Neuronal stem cell (in vitro differentiated cells): ENCODE results near the gene FGD2.
A peak's percentile ranks its signal among the peaks of the same experiment; 100 is the strongest.

ENCODE experiments used
- DNase-seq: peaks from one replicate; pipeline ENCODE4 v3.0.0-alpha.2; 2013; ENCODE audit warnings: low spot score
- H2AFZ ChIP-seq: one replicate; pipeline ENCODE4 v1.6.1; 2013; ENCODE audit warnings: mild to moderate bottlenecking, low read length, inconsistent platforms
- H2AK5ac ChIP-seq: 2 replicates; pipeline ENCODE4 v1.6.1; 2013; ENCODE audit warnings: low read depth, mild to moderate bottlenecking, inconsistent platforms, low read length, moderate library complexity, mixed read lengths
- H2BK120ac ChIP-seq: 2 replicates; pipeline ENCODE4 v1.6.1; 2013; ENCODE audit warnings: low read depth, mild to moderate bottlenecking, inconsistent platforms, low read length, moderate library complexity, mixed read lengths
- H2BK12ac ChIP-seq: one replicate; pipeline ENCODE4 v1.6.1; 2013; ENCODE audit warnings: low read length, inconsistent platforms
- H2BK15ac ChIP-seq: 2 replicates; pipeline ENCODE4 v1.6.1; 2013; ENCODE audit warnings: mild to moderate bottlenecking, low read length, inconsistent platforms, mixed read lengths
- H2BK5ac ChIP-seq: one replicate; pipeline ENCODE4 v1.6.1; 2013; ENCODE audit warnings: inconsistent platforms, mild to moderate bottlenecking, low read length, moderate library complexity
- H3K14ac ChIP-seq: one replicate; pipeline ENCODE4 v1.6.1; 2013; ENCODE audit warnings: low read length, inconsistent platforms
- H3K18ac ChIP-seq: 2 replicates; pipeline ENCODE4 v1.6.1; 2013; ENCODE audit warnings: low read length, inconsistent platforms
- H3K23ac ChIP-seq: 2 replicates; pipeline ENCODE4 v1.6.1; 2013; ENCODE audit warnings: low read depth, mild to moderate bottlenecking, mixed read lengths, low read length, inconsistent platforms; ENCODE audit not compliant: poor library complexity
- H3K27ac ChIP-seq: replicated peaks from 3 replicates; pipeline ENCODE4 v1.5.1; 2013; ENCODE audit warnings: low read length, inconsistent platforms
- H3K27me3 ChIP-seq, 3 experiments: 2 replicates each; pipeline ENCODE4 v1.6.1; 2013; ENCODE audit warnings: low read length in 3 of 3, mild to moderate bottlenecking in 2 of 3, inconsistent platforms in 1 of 3, low read depth in 1 of 3, mixed read lengths in 1 of 3, moderate library complexity in 1 of 3; ENCODE audit not compliant: control insufficient read depth in 3 of 3, insufficient read depth in 3 of 3
- H3K36me3 ChIP-seq, 2 donors: replicated peaks in 1 of 2; 2 replicates each; pipeline ENCODE4 v1.6.1; 2013; ENCODE audit warnings: low read length in 2 of 2; ENCODE audit not compliant: control insufficient read depth in 2 of 2, insufficient read depth in 2 of 2
- H3K4ac ChIP-seq: 2 replicates; pipeline ENCODE4 v1.6.1; 2013; ENCODE audit warnings: inconsistent platforms, mild to moderate bottlenecking, low read length, moderate library complexity
- H3K4me1 ChIP-seq, 2 donors: 1 replicate in 1 of 2; 2 replicates in 1 of 2; pipeline ENCODE4 v1.6.1; 2013; ENCODE audit warnings: low read length in 2 of 2, low read depth in 1 of 2; ENCODE audit not compliant: control insufficient read depth in 2 of 2, insufficient read depth in 1 of 2
- H3K4me2 ChIP-seq: one replicate; pipeline ENCODE4 v1.6.1; 2013; ENCODE audit warnings: mild to moderate bottlenecking, low read length, inconsistent platforms; ENCODE audit not compliant: insufficient read depth, poor library complexity, severe bottlenecking
- H3K4me3 ChIP-seq, 2 donors: 2 replicates each; pipeline ENCODE4 v1.5.1; 2013; ENCODE audit warnings: low read length in 2 of 2, mild to moderate bottlenecking in 2 of 2, inconsistent platforms in 1 of 2, moderate library complexity in 1 of 2
- H3K79me1 ChIP-seq: one replicate; pipeline ENCODE4 v1.6.1; 2013; ENCODE audit warnings: low read depth, mild to moderate bottlenecking, inconsistent platforms, low read length, moderate library complexity
- H3K9ac ChIP-seq: one replicate; pipeline ENCODE4 v1.6.1; 2013; ENCODE audit warnings: mild to moderate bottlenecking, low read depth, low read length, inconsistent platforms; ENCODE audit not compliant: poor library complexity
- H3K9me3 ChIP-seq, 2 donors: replicated peaks in 1 of 2; 2 replicates each; pipeline versions ENCODE3 to v1.6.1; 2013; ENCODE audit warnings: low read length in 2 of 2, mild to moderate bottlenecking in 2 of 2, inconsistent platforms in 1 of 2, low read depth in 1 of 2, mixed read lengths in 1 of 2, moderate library complexity in 1 of 2; ENCODE audit not compliant: control insufficient read depth in 2 of 2, insufficient read depth in 1 of 2
- H4K8ac ChIP-seq: one replicate; pipeline ENCODE4 v1.6.1; 2013; ENCODE audit warnings: low read depth, mild to moderate bottlenecking, inconsistent platforms, low read length, moderate library complexity
- H4K91ac ChIP-seq: one replicate; pipeline ENCODE4 v1.6.1; 2013; ENCODE audit warnings: low read length, low read depth, mild to moderate bottlenecking, inconsistent platforms; ENCODE audit not compliant: poor library complexity
- WGBS, 2 donors: extraction: QIAGEN DNeasy Blood & Tissue Kit; methylation state at CpG; one replicate each; pipeline ENCODE4 v1.1.7; 2013; ENCODE audit warnings: missing lambda C conversion rate in 2 of 2, mixed read lengths in 1 of 2; ENCODE audit not compliant: insufficient read length in 2 of 2, insufficient replicate concordance in 1 of 2; ENCODE audit errors: extremely low coverage in 2 of 2; 5-methylcytosine and 5-hydroxymethylcytosine counted together

Gene FGD2

GRCh38 chr6:36976509-36976908 lies 28.9 kb upstream of the FGD2 start:
- no peak overlapping the region for H3K14ac ChIP-seq
- no peak overlapping the region for H4K8ac ChIP-seq
- H2AFZ ChIP-seq: no peak overlapping the region
- no peak overlapping the region for H2BK12ac ChIP-seq
- peak overlapping the region; percentile 83 for H2BK5ac ChIP-seq
- no peak overlapping the region for H3K9ac ChIP-seq
- no peak for DNase-seq
- no peak overlapping the region for H2BK120ac ChIP-seq
- H3K4me2 ChIP-seq: no peak overlapping the region
- no peak overlapping the region for H3K23ac ChIP-seq
- H2AK5ac ChIP-seq: no peak overlapping the region
- peaks cover 52 to 96% of the 10 kb centered on the region in 2 donors for H3K36me3 ChIP-seq
- H3K9me3 ChIP-seq: no peaks in the 10 kb centered on the region
- no peak overlapping the region for H3K4ac ChIP-seq
- no peak overlapping the region for H3K27ac ChIP-seq
- no peak overlapping the region for H4K91ac ChIP-seq
- H3K4me1 ChIP-seq: peaks cover 3 to 9% of the 10 kb centered on the region in 2 donors
- no peak overlapping the region for H2BK15ac ChIP-seq
- H3K18ac ChIP-seq: no peak overlapping the region
- no peak overlapping the region for H3K4me3 ChIP-seq
- no CpG with 5 or more reads among the region's 7 CpGs for WGBS, 2 donors
- no peaks in the 10 kb centered on the region for H3K27me3 ChIP-seq
- H3K79me1 ChIP-seq: peaks cover 10% of the 10 kb centered on the region

- Histone ChIP-seq H4K91ac (no peak overlapping the region), H3K23ac (no peak overlapping the region), H3K27ac (no peak overlapping the region), H2AFZ (no peak overlapping the region), H2BK15ac (no peak overlapping the region), H3K18ac (no peak overlapping the region), H3K9ac (no peak overlapping the region), H3K4me3 (no peak overlapping the region), H4K8ac (no peak overlapping the region), H3K27me3 (no peaks in the 10 kb centered on the region), H2BK12ac (no peak overlapping the region), H3K4ac (no peak overlapping the region), H3K4me1 (peaks cover 3 to 10% of the 10 kb centered on the region in 2 donors), H3K4me2 (no peak overlapping the region), H3K79me1 (peaks cover 11% of the 10 kb centered on the region), H3K14ac (no peak overlapping the region), H2AK5ac (no peak overlapping the region), H3K36me3 (peaks cover 49 to 96% of the 10 kb centered on the region in 2 donors), H2BK120ac (no peak overlapping the region), H2BK5ac (no peak overlapping the region), H3K9me3 (no peaks in the 10 kb centered on the region)
- no CpG with 5 or more reads among the region's 6 CpGs for WGBS, 2 donors
- no peak for DNase-seq
Observed at GRCh38 chr6:36976931-36977330, 28.5 kb upstream of the FGD2 start.

DNA sequence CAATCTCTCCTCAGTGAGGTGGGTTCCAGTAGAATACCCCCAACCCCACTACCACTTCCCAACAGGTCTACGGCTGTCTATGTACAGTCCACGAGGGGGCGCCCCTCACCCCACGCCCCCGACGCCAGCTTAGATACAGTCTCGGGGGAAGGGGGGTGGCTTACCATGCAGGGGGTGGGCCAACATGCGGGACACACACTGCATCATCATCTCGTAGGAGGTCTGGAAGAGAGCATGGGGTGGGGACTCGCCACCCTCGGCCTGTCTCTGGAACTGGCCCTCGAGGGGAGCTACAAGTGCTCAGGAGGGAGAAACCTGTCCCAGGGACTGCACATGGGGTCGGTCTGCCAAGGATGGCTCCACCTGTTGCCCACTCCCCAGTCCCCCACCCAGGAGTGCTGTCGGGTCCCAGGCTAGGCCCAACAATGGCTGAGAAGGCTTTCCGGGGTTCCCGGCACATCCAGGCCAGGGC lies 27.9 kb upstream of the FGD2 start:
- no peak for DNase-seq
- no peak overlapping the region for H2BK12ac ChIP-seq
- H2BK120ac ChIP-seq: no peak overlapping the region
- H4K91ac ChIP-seq: no peak overlapping the region
- no peak overlapping the region for H3K14ac ChIP-seq
- H3K9ac ChIP-seq: peak overlapping the region; percentile 14
- H4K8ac ChIP-seq: no peak overlapping the region
- no peak overlapping the region for H3K4ac ChIP-seq
- H2BK5ac ChIP-seq: no peak overlapping the region
- H3K23ac ChIP-seq: no peak overlapping the region
- no peaks in the 10 kb centered on the region for H3K9me3 ChIP-seq
- no peak overlapping the region for H2BK15ac ChIP-seq
- no peak overlapping the region for H2AFZ ChIP-seq
- no peaks in the 10 kb centered on the region for H3K27me3 ChIP-seq
- H3K4me1 ChIP-seq: peaks cover 3 to 10% of the 10 kb centered on the region in 2 donors
- no peak overlapping the region for H2AK5ac ChIP-seq
- no peak overlapping the region for H3K4me3 ChIP-seq
- peaks cover 11% of the 10 kb centered on the region for H3K79me1 ChIP-seq
- H3K18ac ChIP-seq: no peak overlapping the region
- peaks cover 47 to 92% of the 10 kb centered on the region in 2 donors for H3K36me3 ChIP-seq
- no peak overlapping the region for H3K4me2 ChIP-seq
- no peak overlapping the region for H3K27ac ChIP-seq
- no CpG with 5 or more reads among the region's 16 CpGs for WGBS, 2 donors

DNA sequence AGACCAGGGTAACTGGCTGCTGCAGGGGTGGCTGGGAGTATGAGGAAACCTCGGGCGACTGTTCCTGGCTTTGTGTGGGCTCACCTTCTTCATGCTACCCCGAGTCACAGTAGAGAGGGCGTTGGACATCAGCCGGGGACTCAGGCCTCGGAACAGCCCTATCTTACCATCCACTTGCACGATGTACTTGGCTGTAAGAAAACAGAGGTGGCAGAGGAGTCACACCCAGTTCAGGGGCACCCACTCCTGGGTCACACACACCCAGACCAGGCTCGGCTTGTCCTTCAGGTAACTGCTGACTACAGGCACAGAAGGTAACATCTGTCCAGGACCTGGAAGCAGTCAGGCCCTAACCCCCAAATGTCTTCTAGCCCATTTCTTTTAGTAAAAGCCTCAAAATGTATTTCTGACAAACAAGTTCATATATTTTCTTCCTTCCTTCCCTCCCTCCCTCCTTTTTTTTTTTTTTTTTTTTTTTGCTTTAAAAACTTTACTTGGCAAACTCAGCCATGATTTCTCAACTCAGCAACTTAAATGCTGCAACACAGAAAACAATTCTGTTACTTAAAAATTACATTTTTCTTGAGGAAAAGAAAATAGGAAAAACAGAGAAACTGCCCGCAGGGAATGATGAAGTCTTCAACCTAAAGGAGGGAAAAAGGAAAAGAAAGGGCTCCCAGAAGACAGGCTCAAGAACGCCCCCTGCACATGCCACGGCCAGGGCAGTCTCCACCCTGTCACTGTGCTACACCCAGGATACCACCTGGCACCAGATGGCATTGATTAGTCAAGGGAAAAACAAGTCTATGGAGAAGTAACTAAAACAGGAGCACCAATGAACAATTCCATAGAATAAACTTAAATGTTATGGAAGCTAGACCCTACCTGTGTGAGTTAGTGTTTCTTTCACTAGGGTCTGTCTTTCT lies 26.8 kb upstream of the FGD2 start:
- Histone ChIP-seq H4K91ac (no peak overlapping the region), H3K4me3 (no peak overlapping the region), H2BK120ac (no peak overlapping the region), H2BK5ac (no peak overlapping the region), H3K27me3 (no peaks in the 10 kb centered on the region), H3K9ac (no peak overlapping the region), H2BK15ac (no peak overlapping the region), H2AFZ (no peak overlapping the region), H3K9me3 (no peaks in the 10 kb centered on the region), H3K4ac (no peak overlapping the region), H3K23ac (no peak overlapping the region), H2AK5ac (no peak overlapping the region), H3K18ac (no peak overlapping the region), H4K8ac (no peak overlapping the region), H3K27ac (no peak overlapping the region), H2BK12ac (no peak overlapping the region), H3K79me1 (peaks cover 11% of the 10 kb centered on the region), H3K4me1 (peaks cover 3 to 10% of the 10 kb centered on the region in 2 donors), H3K36me3 (peaks cover 38 to 92% of the 10 kb centered on the region in 2 donors), H3K4me2 (no peak overlapping the region), H3K14ac (no peak overlapping the region)
- DNase-seq: no peak
- WGBS, 2 donors: no CpG with 5 or more reads among the region's 11 CpGs
